HepG2 (cell line): ENCODE measurements around the gene PGAP3. TPM values are rescaled to one million over a fixed set of nuclear protein-coding genes. Genes with fewer than 3 reads are reported as not detected.

ENCODE experiments used
- ARID5B ChIP-seq: IDR thresholded peaks from 2 replicates; pipeline ENCODE4 v1.4.0; 2020; ENCODE audit warnings: mild to moderate bottlenecking, missing genetic modification reagents
- FOXA1 ChIP-seq, 2 experiments: fragments of 450-650 bp in 1 of 2; sonication (generic) in 1 of 2; formaldehyde crosslinking in 1 of 2; IDR thresholded peaks; 2 replicates each; pipeline versions ENCODE4 v1.4.0 to v1.6.1; 2016 to 2020; ENCODE audit warnings: missing genetic modification reagents in 1 of 2
- FOXC1 ChIP-seq: sonication (generic); formaldehyde crosslinking; IDR thresholded peaks from 2 replicates; pipeline ENCODE4 v1.8.0; 2022; ENCODE audit warnings: mild to moderate bottlenecking, missing genetic modification reagents, borderline replicate concordance
- FOXM1 ChIP-seq: sonication (generic); formaldehyde crosslinking; IDR thresholded peaks from 2 replicates; pipeline ENCODE4 v1.5.0; 2020; ENCODE audit warnings: missing genetic modification reagents
- GATAD1 ChIP-seq: IDR thresholded peaks from 2 replicates; pipeline ENCODE4 v1.6.1; 2016; ENCODE audit warnings: missing genetic modification reagents, missing compliant biosample characterization
- IRF9 ChIP-seq: sonication (generic); formaldehyde crosslinking; IDR thresholded peaks from 2 replicates; pipeline ENCODE4 v1.8.0; 2022; ENCODE audit warnings: missing genetic modification reagents, mild to moderate bottlenecking, borderline replicate concordance
- KDM5A ChIP-seq: fragments of 200-600 bp; sonication (generic); IDR thresholded peaks from 2 replicates; pipeline ENCODE4 v1.7.0; 2018; ENCODE audit warnings: antibody characterized with exemption, mild to moderate bottlenecking, low read length, borderline replicate concordance
- POLR2A ChIP-seq, 2 experiments: IDR thresholded peaks; 2 replicates each; pipeline ENCODE4 v1.6.1; 2011; ENCODE audit warnings: low read depth in 2 of 2, low read length in 2 of 2, mild to moderate bottlenecking in 1 of 2, moderate library complexity in 1 of 2; ENCODE audit not compliant: insufficient read depth in 1 of 2
- SIN3B ChIP-seq: fragments of 150-350 bp; IDR thresholded peaks from 2 replicates; pipeline ENCODE4 v1.6.1; 2014; ENCODE audit warnings: low read length
- TARDBP ChIP-seq: sonication (generic); formaldehyde crosslinking; IDR thresholded peaks from 2 replicates; pipeline ENCODE4 v1.8.0; 2022; ENCODE audit warnings: mild to moderate bottlenecking, missing genetic modification reagents
- TEAD3 ChIP-seq: optimal IDR thresholded peaks from 2 replicates; pipeline ENCODE3; 2016; ENCODE audit warnings: borderline replicate concordance
- U2AF1 ChIP-seq: fragments of 200-400 bp; formaldehyde crosslinking; optimal IDR thresholded peaks from 2 replicates; pipeline ENCODE3; 2017; ENCODE audit warnings: mild to moderate bottlenecking, low read depth, low read length
- ZFYVE20 ChIP-seq: sonication (generic); formaldehyde crosslinking; IDR thresholded peaks from 2 replicates; pipeline ENCODE4 v1.8.0; 2023; ENCODE audit warnings: low read depth, mild to moderate bottlenecking, moderate library complexity, missing genetic modification reagents, borderline replicate concordance
- ZNF430 ChIP-seq: sonication (generic); formaldehyde crosslinking; IDR thresholded peaks from 2 replicates; pipeline ENCODE4 v1.9.0; 2021; ENCODE audit warnings: mild to moderate bottlenecking, missing genetic modification reagents
- ZNF44 ChIP-seq: sonication (generic); formaldehyde crosslinking; IDR thresholded peaks from 2 replicates; pipeline ENCODE4 v1.5.1; 2020; ENCODE audit warnings: mild to moderate bottlenecking, missing genetic modification reagents
- ZNF605 ChIP-seq: sonication (generic); formaldehyde crosslinking; IDR thresholded peaks from 2 replicates; pipeline ENCODE4 v1.8.0; 2022; ENCODE audit warnings: mild to moderate bottlenecking, missing genetic modification reagents
- ZNF776 ChIP-seq: sonication (generic); formaldehyde crosslinking; IDR thresholded peaks from 2 replicates; pipeline ENCODE4 v1.4.0; 2020; ENCODE audit warnings: mild to moderate bottlenecking, missing genetic modification reagents
- polyA plus RNA-seq, 8 experiments: library from polyadenylated mRNA; depleted of rRNA in 3 of 8; stranded (reverse) in 7 of 8; unstranded in 1 of 8; fragments of >200 nt; fragmentation: Illumina TruSeq in 4 of 8; extraction: Trizol in 4 of 8; gene quantifications; 2 replicates each; pipeline versions ENCODE4 v1.2.1 to v1.2.3, GENCODE V29; 2011 to 2016; ENCODE audit warnings: low read depth in 4 of 8, missing spikeins in 1 of 8, mixed read lengths in 1 of 8; ENCODE audit not compliant: insufficient read depth in 1 of 8
- total RNA-seq, 5 experiments: library from RNA; depleted of rRNA; stranded (reverse); fragments of >200 nt; fragmentation: Illumina TruSeq; extraction: Trizol; gene quantifications; 2 replicates each; pipeline ENCODE4 v1.2.3, GENCODE V29; 2016; ENCODE audit warnings: low read depth in 1 of 5
- TF ChIP-seq, protein P1 (sequence below): sonication (generic); formaldehyde crosslinking; IDR thresholded peaks from 2 replicates; pipeline ENCODE4 v1.9.0; 2021; ENCODE audit warnings: mild to moderate bottlenecking, missing genetic modification reagents

PGAP3 gene
- total and polyA plus RNA-seq, 2 of the 13 experiments (the other 11 are each of a cell fraction or from before 2014, with no cell fraction given) = 11.9 to 14.6 TPM

- TF ChIP-seq ARID5B (CRISPR knock-in tag) = peak; percentile 36; the same call in 1 of the 2 replicates
- TF ChIP-seq FOXM1 (CRISPR knock-in tag) = no peak
- TF ChIP-seq GATAD1 (CRISPR knock-in tag) = 0 out of 2 replicates have a peak, but pooled peaks have one; percentile 15
- TF ChIP-seq ZNF430 (CRISPR knock-in tag) = 0 out of 2 replicates have a peak, but pooled peaks have one; percentile 39
- peak; percentile 33 for TF ChIP-seq U2AF1
- TF ChIP-seq FOXA1 (IDR thresholded peaks at IDR 0.05) = no peak
- TF ChIP-seq FOXA1 (CRISPR knock-in tag; IDR thresholded peaks at IDR 0.05) = 0 out of 2 replicates have a peak, but pooled peaks have one; percentile 21
- peak in 1 of 2 experiments; percentile 27; a peak in 2 of 4 replicates for TF ChIP-seq POLR2A (IDR thresholded peaks at IDR 0.05; ENCODE audit: insufficient read depth in 1 of 2, low read depth in 2 of 2, low read length in 2 of 2)
- no peak for TF ChIP-seq SIN3B
- peak; percentile 62; the same call in 1 of the 2 replicates for TF ChIP-seq FOXC1 (CRISPR knock-in tag)
- 0 out of 2 replicates have a peak, but pooled peaks have one; percentile 74 for TF ChIP-seq ZNF44 (CRISPR knock-in tag)
- peak; percentile 32 for TF ChIP-seq TEAD3 (CRISPR knock-in tag)
- TF ChIP-seq ZNF776 (CRISPR knock-in tag) = 0 out of 2 replicates have a peak, but pooled peaks have one; percentile 36
- 0 out of 2 replicates have a peak, but pooled peaks have one; percentile 5 for TF ChIP-seq KDM5A
- TF ChIP-seq ZNF605 (CRISPR knock-in tag) = peak; percentile 69; the same call in 1 of the 2 replicates
- TF ChIP-seq IRF9 = peak; percentile 60; the same call in 1 of the 2 replicates
- TF ChIP-seq, protein P1, sequence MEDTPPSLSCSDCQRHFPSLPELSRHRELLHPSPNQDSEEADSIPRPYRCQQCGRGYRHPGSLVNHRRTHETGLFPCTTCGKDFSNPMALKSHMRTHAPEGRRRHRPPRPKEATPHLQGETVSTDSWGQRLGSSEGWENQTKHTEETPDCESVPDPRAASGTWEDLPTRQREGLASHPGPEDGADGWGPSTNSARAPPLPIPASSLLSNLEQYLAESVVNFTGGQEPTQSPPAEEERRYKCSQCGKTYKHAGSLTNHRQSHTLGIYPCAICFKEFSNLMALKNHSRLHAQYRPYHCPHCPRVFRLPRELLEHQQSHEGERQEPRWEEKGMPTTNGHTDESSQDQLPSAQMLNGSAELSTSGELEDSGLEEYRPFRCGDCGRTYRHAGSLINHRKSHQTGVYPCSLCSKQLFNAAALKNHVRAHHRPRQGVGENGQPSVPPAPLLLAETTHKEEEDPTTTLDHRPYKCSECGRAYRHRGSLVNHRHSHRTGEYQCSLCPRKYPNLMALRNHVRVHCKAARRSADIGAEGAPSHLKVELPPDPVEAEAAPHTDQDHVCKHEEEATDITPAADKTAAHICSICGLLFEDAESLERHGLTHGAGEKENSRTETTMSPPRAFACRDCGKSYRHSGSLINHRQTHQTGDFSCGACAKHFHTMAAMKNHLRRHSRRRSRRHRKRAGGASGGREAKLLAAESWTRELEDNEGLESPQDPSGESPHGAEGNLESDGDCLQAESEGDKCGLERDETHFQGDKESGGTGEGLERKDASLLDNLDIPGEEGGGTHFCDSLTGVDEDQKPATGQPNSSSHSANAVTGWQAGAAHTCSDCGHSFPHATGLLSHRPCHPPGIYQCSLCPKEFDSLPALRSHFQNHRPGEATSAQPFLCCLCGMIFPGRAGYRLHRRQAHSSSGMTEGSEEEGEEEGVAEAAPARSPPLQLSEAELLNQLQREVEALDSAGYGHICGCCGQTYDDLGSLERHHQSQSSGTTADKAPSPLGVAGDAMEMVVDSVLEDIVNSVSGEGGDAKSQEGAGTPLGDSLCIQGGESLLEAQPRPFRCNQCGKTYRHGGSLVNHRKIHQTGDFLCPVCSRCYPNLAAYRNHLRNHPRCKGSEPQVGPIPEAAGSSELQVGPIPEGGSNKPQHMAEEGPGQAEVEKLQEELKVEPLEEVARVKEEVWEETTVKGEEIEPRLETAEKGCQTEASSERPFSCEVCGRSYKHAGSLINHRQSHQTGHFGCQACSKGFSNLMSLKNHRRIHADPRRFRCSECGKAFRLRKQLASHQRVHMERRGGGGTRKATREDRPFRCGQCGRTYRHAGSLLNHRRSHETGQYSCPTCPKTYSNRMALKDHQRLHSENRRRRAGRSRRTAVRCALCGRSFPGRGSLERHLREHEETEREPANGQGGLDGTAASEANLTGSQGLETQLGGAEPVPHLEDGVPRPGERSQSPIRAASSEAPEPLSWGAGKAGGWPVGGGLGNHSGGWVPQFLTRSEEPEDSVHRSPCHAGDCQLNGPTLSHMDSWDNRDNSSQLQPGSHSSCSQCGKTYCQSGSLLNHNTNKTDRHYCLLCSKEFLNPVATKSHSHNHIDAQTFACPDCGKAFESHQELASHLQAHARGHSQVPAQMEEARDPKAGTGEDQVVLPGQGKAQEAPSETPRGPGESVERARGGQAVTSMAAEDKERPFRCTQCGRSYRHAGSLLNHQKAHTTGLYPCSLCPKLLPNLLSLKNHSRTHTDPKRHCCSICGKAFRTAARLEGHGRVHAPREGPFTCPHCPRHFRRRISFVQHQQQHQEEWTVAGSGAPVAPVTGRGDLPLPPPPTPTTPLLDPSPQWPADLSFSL = peak; percentile 99
- no peak for TF ChIP-seq ZFYVE20 (CRISPR knock-in tag)
- 0 out of 2 replicates have a peak, but pooled peaks have one; percentile 15 for TF ChIP-seq TARDBP (CRISPR knock-in tag)
These were observed 13.3 kb upstream of the PGAP3 start (continued) for GRCh38 chr17:39701012-39701783.
